GM21423 (cell line): ENCODE results near the gene FAM209B.
"Not testable (repeated sequence)": the region's sequence is repeated elsewhere in the genome, so short reads cannot be mapped to it uniquely, and the experiment has no call there.

Experiments used
- ATAC-seq: cut with Tn5 transposase; IDR thresholded peaks from one replicate; pipeline ENCODE4 v1.9.1; 2021; ENCODE audit warnings: mild to moderate bottlenecking, moderate library complexity; ENCODE audit not compliant: unreplicated experiment

Gene FAM209B, protein sequence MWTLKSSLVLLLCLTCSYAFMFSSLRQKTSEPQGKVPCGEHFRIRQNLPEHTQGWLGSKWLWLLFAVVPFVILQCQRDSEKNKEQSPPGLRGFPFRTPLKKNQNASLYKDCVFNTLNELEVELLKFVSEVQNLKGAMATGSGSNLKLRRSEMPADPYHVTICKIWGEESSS

DNA sequence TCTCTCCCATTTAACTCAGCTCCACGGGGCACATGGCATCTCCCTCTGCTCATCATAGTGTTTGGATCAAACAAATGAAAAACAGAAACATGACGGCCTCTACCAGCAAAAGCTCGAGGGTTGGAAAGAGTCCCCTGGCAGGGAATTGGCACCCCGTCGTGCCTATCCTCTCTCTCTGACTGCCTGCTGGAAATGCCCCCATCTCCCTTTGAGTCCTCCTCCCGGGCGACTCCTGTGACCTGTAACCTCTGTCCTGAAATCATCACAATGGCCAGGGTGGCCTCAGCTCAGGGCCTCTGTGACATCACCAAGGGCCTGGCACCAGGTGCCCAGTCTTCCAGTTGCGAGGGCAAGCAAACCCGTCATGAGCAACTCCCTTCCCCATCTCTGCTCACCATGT is at the start of gene FAM209B:
FAM209B (plus strand) TSS at position 301 of the 400 bp plus-strand sequence; CDS start at position 397, 96 bp downstream.
- not testable (repeated sequence) for ATAC-seq

- no peak for ATAC-seq
These were observed 49.1 kb upstream of the FAM209B start for GRCh38 chr20:56483970-56484369.

DNA sequence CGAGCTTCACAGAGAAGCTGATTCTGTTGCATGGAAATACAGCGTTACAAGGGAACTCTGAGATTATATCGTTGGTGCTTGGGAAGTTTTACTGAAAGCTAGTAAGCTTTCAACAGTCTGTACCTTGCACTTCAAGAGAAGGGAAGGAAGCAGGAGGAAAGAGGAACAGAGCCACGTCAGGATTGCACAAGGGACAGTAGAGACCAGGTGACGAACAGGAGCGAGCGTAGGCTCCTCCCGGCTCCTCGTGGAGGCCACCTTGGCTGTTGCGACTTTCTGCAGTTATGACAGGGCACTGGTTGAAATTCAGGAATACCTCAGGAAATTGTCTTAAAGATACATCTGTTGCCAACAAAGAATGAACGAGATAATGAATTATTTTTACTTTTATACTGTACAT is 45.8 kb upstream of the FAM209B start:
- ATAC-seq = no peak

GRCh38 chr20:56488566-56488965 is 44.5 kb upstream of the FAM209B start:
- ATAC-seq = no peak

DNA sequence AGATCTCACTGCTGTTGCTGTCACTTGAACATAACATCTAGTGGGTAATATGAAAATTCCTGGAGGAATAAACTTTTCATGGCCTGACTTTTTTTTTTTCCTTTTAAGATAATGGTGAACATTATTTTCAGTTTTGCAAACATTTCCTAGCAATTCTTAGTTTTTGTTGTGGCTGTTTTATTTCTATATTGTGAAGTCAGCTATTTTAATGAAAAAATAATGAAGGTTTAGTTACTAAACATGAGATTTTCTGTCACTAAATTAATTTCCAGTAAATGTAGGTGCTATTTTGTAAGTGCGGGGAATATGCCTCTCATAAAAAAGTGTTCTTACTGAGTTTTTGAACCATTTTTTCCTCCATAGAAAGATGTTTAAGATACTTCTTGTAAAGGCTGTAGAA is 31.9 kb upstream of the FAM209B start:
- no peak for ATAC-seq

DNA sequence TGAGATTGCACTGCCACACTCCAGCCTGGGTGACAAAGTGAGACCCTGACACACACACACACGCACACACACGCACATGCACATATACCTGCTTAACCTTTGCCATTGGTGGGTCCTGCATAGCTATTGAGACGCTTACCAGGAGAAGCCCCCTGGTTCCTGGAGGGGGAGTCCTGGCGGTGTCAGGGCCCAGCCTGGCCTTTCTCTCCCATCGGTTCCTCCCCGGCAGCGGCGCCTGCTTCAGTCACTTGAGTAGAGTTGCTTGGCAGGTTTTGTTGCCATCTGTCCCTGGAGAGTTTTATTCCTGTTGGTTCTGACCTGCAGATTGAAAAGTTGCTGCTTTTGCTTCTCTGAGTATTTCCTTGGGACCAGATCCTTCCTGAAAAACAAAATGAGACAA is 29.1 kb upstream of the FAM209B start:
- no peak for ATAC-seq

- no peak for ATAC-seq
These were observed 28.6 kb upstream of the FAM209B start for GRCh38 chr20:56504373-56505005.

DNA sequence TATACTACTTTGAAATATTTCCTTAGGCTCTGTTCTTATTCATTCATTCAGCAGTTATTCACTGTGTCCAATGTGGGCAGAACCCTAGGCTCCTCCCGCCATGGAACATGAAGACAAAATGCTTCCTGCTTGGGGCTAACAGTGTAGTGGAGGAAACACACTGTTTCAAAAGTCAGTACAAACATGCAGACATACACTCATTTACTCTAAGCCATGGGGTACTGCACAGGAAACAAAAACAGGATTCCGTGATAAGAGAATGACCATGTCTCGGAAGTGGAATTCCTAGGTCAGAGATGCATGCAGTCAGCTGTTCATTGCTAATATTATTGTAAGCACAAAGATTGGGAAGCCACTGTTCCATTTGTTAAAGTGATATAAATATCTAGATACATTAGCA is 26.9 kb upstream of the FAM209B start:
- no peak for ATAC-seq

GRCh38 chr20:56511926-56512325 is 21.1 kb upstream of the FAM209B start:
- ATAC-seq = no peak

DNA sequence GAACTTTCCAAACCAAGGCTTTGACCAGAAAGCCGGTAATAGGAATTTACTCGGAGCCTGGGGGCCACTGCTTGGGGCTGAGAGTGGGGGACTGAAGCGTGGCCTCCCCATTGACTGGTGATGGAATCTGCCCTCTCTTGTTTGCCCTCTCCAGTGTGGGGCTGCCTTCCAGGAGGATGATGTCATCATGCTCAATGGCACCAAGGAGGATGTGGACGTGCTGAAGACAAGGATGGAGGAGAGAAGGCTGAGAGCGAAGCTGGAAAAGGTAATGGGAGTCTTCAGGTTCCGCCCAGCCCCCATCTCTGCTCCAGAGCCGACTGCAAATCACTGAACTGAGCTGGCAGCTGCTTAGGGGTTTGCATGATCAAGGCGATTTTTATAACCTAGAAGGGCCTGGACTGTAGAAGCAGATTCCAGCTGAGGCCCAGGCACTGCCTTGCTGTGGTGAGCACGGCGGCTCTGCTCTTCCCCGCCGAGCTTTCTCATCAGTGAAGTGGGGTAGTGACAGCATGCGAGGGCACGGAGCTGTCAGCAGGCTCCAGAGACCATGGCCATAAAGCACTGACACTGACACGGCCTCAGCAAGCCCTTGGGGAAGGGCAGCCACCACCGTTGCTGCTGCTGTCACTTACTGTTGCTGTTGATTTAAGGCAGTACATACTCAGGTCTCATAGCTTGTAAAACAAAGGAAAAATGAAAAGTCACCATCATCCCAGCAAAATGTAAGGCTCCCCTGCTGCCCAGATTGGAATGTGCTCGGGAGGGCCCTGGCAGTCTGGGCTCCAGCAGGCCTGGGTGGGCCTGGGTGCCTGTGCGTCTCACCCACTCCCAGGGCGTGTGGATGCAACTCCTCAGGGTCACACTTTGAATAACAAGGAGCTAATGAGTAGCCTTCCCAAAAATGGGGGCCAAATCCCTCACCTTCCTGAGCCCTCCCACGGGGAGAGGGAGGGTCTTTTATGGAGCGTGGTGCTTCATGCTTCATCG is 19.6 kb upstream of the FAM209B start:
- no peak for ATAC-seq

DNA sequence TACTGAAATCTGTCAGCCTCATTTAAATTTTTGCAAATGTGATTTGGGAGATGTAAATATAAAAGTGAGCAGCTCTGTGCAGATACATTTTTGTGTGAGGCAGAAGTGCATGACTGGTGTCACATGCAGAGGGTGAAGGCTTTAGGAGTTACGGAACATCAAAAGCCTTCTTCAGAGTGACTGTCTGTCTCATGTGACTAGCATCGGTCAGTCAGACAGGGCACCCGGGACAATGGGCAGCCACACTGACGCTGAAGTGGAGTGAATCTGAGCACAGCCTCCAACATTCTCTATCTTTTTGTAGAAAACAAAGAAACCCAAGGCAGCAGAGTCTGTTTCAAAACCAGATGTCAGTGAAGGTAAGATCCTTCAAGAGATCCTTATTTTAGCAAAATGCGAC is 16.4 kb upstream of the FAM209B start:
- no peak for ATAC-seq

DNA sequence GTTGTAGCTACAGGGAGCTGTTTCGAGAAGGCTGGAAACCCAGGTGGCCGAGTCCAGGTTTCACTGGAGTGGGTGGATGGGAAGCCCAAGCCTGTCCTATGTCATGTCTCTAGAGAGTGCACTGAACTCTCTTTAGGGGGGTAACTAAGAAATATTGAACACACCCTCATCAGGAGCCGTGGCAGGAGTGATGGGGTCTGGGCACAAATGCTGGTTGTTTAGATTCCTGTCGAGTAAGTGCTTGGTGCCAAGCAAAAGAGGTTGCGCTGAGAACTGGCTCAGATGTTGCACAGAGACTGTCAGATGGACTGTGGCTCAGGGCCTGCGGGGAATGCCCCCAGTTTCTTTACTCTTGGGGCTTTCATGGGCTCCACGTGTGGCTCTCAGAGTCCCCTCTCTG is 15.8 kb upstream of the FAM209B start:
- ATAC-seq = no peak

GRCh38 chr20:56517641-56518040 is 15.4 kb upstream of the FAM209B start:
- ATAC-seq = no peak

- ATAC-seq = no peak
These were observed 14.9 kb upstream of the FAM209B start for GRCh38 chr20:56518126-56518525.

DNA sequence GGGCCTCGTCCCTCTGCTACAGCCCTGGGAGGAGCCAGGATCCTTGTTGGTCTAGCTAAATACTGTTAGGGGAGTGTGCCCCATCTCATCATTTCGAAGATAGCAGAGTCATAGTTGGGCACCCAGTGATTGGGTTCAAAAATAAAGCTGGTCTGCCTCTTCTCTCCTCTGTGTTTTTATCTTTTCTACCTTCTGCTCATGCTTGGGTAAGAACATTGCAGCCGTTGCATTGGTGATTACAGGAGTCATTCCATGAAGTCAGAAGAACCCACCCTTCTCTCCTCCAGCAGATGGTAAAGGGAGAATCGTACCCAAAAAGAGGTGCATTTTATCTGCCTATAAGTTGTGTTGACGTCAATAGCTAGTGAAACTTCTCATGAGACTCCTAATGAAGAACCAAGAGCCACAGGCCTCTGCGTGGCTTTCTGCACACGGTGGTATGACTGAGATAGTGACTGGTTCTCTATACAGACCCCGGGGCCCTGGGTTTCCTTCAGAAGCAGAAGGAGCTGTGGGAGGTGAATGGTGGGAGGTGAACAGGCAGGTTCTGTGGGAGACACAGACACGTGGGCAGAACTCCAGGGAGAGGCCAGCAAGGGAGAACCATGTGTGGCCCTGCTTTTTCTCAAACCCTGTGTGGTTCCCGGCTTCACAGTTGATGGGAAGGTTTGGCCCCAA is 14.2 kb upstream of the FAM209B start:
- ATAC-seq = no peak

- ATAC-seq = no peak
These were observed 13.5 kb upstream of the FAM209B start for GRCh38 chr20:56519551-56519950.

DNA sequence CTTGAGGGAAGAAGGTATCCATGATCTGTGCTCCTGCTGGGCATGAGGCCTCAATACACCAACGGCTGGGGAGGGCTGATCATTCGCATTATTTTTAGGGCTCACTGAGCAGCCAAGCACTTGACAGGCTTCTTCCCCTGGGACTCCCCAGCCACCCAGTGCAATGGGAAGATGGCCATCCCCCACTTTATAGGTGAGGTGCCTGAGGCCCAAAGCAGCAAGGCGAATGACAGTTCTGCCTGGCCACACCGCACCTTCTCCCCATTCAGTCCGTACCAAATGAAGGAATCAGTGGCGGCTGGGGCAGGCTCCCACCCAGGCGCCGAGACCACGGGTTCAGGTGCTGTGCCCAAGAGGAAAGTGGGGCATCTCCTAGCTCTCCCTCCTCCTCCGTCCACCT is 12.9 kb upstream of the FAM209B start:
- no peak for ATAC-seq

DNA sequence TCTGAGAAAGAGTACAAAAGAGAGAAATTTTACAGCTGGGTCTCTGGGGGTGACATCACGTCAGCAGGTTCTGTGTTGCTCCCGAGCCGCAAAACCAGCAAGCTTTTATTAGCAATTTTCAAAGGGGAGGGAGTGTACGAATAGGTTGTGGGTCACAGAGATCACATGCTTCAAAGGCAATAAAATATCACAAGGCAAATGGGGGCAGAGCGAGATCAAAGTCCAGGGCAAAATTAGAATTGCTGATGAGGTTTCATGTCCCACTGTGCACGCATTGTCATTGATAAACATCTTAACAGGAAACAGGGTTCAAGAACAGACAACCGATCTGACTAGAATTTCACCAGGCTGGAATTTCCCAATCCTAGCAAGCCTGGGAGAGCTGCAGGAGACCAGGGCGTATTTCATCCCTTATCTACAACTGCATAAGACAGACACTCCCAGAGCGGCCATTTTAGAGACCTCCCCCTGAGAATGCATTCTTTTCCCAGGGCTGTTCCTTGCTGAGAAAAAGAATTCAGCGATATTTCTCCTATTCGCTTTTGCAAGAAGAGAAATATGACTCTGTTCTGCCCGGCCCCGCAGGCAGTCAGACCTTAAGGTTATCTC is 12.2 kb upstream of the FAM209B start:
- ATAC-seq = not testable (repeated sequence)

DNA sequence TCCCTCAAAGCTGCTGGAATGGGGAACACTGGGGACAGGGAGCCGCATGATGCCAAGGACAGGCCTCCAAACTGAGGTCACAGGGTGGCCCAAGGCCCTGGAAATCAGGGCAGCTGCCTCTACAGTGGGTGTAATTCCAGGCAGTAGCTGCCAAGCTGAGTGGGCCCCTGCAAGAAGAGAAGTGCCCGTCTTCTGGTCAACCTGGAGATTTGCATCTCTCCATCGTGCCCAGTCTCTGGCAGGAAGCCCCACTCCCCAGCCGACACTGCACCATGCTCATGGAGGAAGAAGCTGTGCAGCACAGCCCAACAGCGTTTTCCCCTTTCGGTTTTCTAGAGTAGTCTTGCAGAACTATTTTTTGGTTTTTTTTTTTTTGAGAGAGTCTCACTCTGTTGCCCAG is 10.7 kb upstream of the FAM209B start:
- no peak for ATAC-seq

DNA sequence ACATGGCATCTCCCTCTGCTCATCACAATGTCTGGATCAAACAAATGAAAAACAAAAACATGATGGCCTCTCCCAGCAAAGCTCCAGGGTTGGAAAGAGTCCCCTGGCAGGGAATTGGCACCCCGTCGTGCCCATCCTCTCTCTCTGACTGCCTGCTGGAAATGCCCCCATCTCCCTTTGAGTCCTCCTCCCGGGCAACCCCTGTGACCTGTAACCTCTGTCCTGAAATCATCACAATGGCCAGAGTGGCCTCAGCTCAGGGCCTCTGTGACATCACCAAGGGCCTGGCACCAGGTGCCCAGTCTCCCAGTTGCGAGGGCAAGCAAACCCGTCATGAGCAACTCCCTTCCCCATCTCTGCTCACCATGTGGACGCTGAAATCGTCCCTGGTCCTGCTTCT is 8.6 kb upstream of the FAM209B start, which contains the start of gene FAM209A:
FAM209A (plus strand) TSS at position 301 of the 400 bp plus-strand sequence; CDS start at position 366, 65 bp downstream.
- not testable (repeated sequence) for ATAC-seq

DNA sequence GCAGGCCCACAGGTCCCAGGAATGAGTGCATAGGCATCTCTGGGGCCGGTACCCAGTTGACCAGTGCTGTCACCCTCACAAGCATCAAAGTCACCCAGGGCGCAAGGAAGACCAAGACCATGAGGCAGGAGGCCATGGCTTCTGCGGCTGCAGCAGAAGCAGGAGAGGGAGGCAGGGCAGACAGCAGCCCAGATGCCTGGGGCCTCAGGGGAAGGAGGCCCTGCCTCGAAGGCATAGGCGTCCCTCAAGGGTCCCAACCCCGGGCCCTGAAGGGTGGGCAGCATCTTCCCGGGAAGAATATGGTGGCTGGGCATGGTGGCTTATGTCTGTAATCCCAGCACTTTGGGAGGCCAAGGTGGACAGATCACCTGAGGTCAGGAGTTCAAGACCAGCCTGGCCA is 5.5 kb upstream of the FAM209B start:
- no peak for ATAC-seq
